ENCODE data around the gene PFKFB3.

DNA sequence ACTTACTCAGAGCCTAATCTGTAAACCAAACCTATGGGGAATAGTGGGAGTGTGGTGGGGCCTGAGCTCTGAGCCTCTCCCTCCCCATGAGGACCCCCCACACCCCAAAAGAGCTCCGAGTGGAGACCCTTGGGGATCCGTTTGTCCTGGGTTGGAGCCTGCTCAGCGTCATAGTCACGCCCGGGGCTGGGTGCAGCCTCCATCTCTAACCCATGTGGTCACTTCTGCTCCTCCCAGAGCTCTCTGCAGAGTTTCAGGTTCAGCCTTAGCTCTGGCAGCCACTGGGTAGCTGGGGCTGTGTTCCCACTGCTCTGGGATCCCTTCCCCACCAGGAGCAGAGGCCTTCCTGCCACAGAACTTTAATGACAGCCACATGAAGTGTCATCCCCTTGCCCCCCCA is 25.9 kb downstream of the PFKFB3 start:
- no peak for TF ChIP-seq CTCF (IDR thresholded peaks at IDR 0.05; ENCODE audit: insufficient read depth, low read length)
- TF ChIP-seq, protein P1, sequence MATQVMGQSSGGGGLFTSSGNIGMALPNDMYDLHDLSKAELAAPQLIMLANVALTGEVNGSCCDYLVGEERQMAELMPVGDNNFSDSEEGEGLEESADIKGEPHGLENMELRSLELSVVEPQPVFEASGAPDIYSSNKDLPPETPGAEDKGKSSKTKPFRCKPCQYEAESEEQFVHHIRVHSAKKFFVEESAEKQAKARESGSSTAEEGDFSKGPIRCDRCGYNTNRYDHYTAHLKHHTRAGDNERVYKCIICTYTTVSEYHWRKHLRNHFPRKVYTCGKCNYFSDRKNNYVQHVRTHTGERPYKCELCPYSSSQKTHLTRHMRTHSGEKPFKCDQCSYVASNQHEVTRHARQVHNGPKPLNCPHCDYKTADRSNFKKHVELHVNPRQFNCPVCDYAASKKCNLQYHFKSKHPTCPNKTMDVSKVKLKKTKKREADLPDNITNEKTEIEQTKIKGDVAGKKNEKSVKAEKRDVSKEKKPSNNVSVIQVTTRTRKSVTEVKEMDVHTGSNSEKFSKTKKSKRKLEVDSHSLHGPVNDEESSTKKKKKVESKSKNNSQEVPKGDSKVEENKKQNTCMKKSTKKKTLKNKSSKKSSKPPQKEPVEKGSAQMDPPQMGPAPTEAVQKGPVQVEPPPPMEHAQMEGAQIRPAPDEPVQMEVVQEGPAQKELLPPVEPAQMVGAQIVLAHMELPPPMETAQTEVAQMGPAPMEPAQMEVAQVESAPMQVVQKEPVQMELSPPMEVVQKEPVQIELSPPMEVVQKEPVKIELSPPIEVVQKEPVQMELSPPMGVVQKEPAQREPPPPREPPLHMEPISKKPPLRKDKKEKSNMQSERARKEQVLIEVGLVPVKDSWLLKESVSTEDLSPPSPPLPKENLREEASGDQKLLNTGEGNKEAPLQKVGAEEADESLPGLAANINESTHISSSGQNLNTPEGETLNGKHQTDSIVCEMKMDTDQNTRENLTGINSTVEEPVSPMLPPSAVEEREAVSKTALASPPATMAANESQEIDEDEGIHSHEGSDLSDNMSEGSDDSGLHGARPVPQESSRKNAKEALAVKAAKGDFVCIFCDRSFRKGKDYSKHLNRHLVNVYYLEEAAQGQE (IDR thresholded peaks at IDR 0.05; ENCODE audit: insufficient replicate concordance, low read depth): no peak

Data from HL-60 (cell line).